Muscle layer of duodenum (tissue), 2 donors: ENCODE results near the gene GPR39.

Experiments
- H3K27ac ChIP-seq: one replicate; pipeline ENCODE4 v1.7.0; 2013; ENCODE audit warnings: mild to moderate bottlenecking, low read length
- H3K27me3 ChIP-seq: one replicate; pipeline ENCODE4 v1.7.0; 2013; ENCODE audit warnings: low read depth, mild to moderate bottlenecking, control low read depth, low read length
- H3K36me3 ChIP-seq, 2 donors: one replicate each; pipeline ENCODE4 v1.7.0; 2013; ENCODE audit warnings: low read length in 2 of 2, control low read depth in 1 of 2, mild to moderate bottlenecking in 1 of 2; ENCODE audit not compliant: insufficient read depth in 2 of 2, control insufficient read depth in 1 of 2
- H3K4me1 ChIP-seq, 2 donors: one replicate each; pipeline ENCODE4 v1.7.0; 2013; ENCODE audit warnings: low read length in 2 of 2, mild to moderate bottlenecking in 2 of 2, control low read depth in 1 of 2, moderate library complexity in 1 of 2; ENCODE audit not compliant: insufficient read depth in 2 of 2, control insufficient read depth in 1 of 2
- H3K4me3 ChIP-seq, 2 donors: one replicate each; pipeline ENCODE4 v1.7.0; 2013; ENCODE audit warnings: low read length in 2 of 2, low read depth in 1 of 2, mild to moderate bottlenecking in 1 of 2
- H3K9me3 ChIP-seq, 2 donors: one replicate each; pipeline ENCODE4 v1.7.0; 2013; ENCODE audit warnings: low read length in 2 of 2, control low read depth in 1 of 2, mild to moderate bottlenecking in 1 of 2; ENCODE audit not compliant: control insufficient read depth in 1 of 2
- donor health status: healthy.

GPR39 gene

DNA sequence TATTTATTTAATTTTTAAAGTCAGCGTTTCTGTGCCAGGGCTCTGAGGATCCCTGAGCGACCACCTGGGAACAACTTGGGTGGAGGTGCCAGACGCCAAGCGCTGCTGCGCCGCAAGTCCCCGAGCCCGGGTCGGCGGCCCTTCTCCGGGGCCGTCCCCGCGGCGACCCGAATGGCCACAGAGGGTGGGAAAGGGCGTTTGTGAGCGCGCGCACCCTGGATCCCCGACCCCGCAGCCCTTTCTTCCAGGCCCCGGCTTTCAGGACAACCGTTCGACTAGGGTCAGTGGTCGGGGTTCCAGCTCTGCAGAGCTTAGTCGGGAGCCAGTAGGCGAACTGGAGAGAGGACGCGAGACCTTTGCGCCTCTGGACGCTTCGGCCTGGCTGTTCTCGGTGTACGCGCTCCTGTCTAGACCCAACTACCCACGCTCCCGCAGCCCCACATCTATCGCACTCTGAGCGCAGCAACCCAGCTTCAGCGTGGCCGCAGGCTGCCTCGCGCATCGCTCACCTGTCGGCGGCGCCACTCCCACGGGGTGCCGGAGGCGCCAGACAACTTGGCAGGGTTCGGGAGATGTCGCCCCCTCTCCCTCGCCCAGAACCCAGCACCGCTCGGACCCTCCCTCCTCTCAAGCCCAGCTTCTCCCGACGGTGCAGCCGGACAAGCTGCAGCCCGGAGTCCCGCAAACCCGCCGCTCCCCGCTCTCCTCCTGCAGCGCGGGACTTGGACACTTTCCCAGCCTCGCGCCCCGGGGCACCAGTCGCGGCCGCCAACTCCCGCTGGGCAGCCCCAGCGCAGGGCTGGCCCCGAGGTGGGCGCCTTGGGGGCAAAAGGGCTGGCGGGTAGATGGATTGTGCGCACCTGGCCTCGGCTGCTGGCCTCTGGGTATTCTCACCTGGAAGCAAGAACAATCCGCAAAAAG, 252.6 kb downstream of the GPR39 start:
- Histone ChIP-seq H3K27ac (no peak overlapping the region), H3K27me3 (peaks cover 13% of the 10 kb centered on the region), H3K9me3 (no peaks in the 10 kb centered on the region), H3K4me3 (peak overlapping the region; percentile 28 to 73), H3K36me3 (no peaks in the 10 kb centered on the region), H3K4me1 (peaks cover 0 to 34% of the 10 kb centered on the region in 2 donors)

DNA sequence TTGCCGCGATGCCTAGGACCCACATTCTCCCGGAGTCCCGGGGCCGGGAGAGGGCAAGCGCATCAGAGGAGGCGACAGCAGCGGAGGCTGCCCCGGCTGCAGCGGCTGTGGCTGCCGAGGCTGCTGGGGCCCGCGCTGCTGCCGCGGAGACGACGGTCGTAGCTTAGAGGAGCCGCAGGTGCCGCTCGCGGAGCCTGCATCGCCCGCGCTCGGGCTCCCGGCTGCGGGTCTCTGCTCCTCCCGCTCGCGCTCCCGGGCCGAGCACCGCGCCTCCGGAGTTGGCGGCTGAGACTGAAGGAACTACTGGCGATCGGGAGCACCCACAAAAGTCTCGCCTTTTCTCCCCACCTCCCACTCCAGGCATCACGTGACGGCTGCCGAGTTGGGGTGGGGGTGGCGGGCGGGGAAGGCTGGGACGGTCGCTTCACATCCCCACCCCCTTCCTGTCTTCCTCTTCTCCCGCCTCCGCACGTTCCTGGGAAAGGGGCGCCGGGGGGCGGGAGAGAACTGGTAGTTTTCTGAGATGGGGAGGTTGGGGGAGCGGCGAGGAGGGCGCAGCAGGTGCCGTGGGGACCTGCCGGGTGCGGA, 253.4 kb downstream of the GPR39 start, which contains the start of gene LYPD1:
Gene LYPD1 (minus strand): TSS at position 298 of the 588 bp plus-strand sequence. CDS start 273 bp downstream, at position 25.
- H3K27ac ChIP-seq = no peak within 1 kb of the TSS
- peaks cover 0 to 34% of the 10 kb centered on the region in 2 donors for H3K4me1 ChIP-seq

DNA sequence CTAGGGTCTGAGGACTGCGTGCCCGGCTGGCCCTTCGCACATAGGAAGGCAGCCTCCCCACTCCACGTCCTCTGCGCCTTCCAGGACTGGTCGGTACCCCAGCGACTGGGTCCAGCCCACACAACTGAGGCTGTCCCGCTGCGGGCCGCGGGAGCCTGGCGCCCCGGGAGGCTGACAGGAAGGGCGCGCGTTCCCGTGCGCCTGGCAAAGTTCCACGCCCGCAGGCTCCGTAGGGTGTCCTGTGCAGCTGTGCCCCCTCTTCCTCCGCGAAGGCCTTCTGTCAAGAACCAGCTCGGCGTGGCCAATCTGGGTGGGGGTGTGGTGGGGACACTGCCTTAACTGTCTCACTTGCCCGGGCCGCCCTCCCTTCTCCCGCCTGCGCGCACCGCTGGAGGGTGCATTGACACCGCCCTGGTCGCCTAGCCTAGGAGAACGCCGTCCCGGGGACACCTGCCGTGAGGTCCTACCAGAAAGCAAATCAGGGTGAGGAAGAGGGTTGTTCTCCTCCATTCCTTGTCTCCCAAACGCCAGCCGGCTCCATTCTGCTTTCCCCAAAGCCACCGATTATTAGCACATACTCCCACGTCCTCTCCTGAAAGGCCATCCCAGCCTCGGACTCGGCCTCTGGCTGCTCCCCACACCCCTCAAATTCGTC, 254.0 kb downstream of the GPR39 start:
- Histone ChIP-seq H3K9me3 (no peaks in the 10 kb centered on the region), H3K4me1 (peaks cover 0 to 34% of the 10 kb centered on the region in 2 donors), H3K36me3 (no peaks in the 10 kb centered on the region), H3K27me3 (peaks cover 13% of the 10 kb centered on the region), H3K27ac (no peak overlapping the region), H3K4me3 (peak overlapping the region; percentile 28 to 73)

More for the DNA sequence above, 253.4 kb downstream of the GPR39 start, which contains the start of gene LYPD1:
- H3K4me3 ChIP-seq = peak within 1 kb of the TSS; percentile 28 to 73
- H3K27me3 ChIP-seq = peaks cover 13% of the 10 kb centered on the region
- no peaks in the 10 kb centered on the region for H3K36me3 ChIP-seq
- H3K9me3 ChIP-seq = no peaks in the 10 kb centered on the region

DNA sequence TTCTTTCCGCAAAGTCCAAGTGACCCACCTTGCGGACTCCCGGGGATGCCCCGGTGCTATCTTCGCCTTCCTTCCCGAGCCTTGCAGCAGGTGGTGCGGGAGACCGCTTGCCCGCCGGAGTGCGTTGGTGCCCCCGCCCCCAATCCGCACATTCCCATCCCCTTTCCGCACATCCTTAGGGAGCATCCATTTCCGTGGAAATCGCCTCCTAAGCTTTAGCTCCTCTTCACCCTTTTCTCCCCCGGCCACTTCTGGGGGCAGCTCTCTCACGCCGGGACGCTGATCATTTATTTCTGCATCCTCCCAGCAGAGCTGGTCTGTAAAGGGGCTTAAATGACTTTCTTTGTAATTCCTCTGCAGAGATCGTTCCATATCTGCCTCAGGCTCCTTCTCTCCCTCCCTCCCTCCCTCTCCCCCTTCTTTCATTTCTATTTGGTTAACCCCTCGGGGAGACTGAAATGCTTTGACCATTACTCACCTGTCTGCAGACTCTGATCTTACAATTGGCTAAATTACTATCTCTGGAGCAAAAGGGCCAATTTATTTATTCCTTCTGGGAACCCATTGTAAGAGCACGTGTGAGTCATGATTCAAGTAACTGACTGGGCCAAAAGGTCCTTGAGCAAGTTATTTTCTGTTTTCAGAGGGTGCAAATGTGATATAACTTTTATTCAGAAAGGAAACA, 254.7 kb downstream of the GPR39 start:
- Histone ChIP-seq H3K9me3 (no peaks in the 10 kb centered on the region), H3K4me3 (peak overlapping the region; percentile 28 to 73), H3K27ac (no peak overlapping the region), H3K4me1 (peaks cover 0 to 34% of the 10 kb centered on the region in 2 donors), H3K36me3 (no peaks in the 10 kb centered on the region), H3K27me3 (peaks cover 13% of the 10 kb centered on the region)

DNA sequence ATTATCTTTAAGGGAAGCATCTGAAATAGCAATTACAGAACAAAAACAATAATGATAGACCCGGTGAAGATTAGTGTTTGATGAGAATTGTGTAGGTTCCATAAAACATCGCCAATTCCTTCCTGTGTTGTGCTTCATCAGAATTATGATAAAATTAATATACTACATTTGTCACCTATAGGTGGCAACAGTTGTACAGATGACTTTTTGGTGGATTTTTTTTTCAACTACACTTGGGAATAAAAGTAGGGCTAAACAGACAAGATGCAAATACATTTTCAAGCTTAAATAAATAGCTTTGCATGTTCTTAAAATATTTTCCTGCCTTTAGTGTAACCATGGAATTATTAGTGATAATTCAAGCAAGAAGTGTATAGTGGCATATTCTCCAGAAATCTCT, 260.4 kb downstream of the GPR39 start:
- Histone ChIP-seq H3K4me1 (no peaks in the 10 kb centered on the region), H3K27me3 (no peaks in the 10 kb centered on the region), H3K4me3 (no peak overlapping the region), H3K36me3 (no peaks in the 10 kb centered on the region), H3K27ac (no peak overlapping the region), H3K9me3 (no peaks in the 10 kb centered on the region)

DNA sequence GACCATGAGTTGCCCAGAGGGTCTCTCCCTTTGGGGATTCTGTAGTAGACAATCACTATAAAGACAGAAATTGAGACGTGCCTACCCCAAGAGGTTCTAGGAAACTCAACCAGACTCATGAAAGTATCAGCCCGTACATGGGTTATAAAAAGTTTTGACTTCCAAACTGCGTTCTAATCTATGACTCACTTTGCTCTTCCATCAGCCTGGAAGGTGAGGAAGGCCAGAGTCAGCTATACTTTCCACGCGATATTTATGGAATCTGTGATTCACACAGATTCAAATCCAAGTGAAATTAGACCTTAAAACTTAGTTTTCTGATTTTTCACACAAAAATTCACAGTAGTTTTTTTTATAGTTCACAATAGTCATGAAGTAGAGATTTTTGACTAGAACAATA, 261.1 kb downstream of the GPR39 start:
- no peak overlapping the region for H3K27ac ChIP-seq
- H3K27me3 ChIP-seq = no peaks in the 10 kb centered on the region
- H3K4me1 ChIP-seq = no peaks in the 10 kb centered on the region
- H3K9me3 ChIP-seq = no peaks in the 10 kb centered on the region
- no peaks in the 10 kb centered on the region for H3K36me3 ChIP-seq
- no peak overlapping the region for H3K4me3 ChIP-seq

DNA sequence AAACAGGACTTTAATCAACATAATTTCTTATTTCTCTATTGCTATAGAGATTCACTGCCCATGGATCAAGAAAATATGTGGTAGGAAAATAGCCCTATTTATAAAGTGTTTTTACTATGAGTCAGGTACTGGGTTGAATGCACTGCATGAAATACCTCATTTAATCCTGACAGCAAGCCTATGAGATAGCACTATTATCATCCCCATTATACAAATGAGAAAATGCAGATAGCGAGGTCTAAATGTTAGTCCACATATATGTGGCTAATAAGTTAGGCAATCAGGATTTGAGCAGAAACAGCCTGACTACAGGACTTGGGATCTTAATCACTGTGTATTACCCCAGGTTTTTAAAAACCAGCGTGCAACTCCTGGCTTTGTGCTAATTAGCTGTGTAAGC, 261.9 kb downstream of the GPR39 start:
- no peaks in the 10 kb centered on the region for H3K4me1 ChIP-seq
- no peak overlapping the region for H3K27ac ChIP-seq
- H3K4me3 ChIP-seq = no peak overlapping the region
- no peaks in the 10 kb centered on the region for H3K27me3 ChIP-seq
- no peaks in the 10 kb centered on the region for H3K36me3 ChIP-seq
- no peaks in the 10 kb centered on the region for H3K9me3 ChIP-seq

DNA sequence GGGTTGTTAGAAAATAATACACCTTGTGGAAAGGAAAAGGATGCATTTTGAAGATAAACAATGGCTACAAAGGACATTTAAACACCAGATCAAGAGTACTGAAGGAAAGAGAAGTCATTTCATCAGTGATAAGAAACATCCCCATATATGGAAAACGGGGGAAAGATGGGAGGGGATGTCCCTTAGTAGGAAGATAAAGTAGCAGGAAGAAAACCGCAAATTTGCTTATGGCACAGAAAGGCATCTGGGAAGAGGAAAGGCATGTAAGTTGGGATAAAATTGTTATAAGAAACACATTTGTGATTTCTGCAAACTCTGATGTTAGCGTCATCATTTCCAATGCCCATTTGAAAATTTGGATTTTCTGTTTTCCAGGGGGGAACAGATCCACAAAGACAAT, 263.9 kb downstream of the GPR39 start:
- no peaks in the 10 kb centered on the region for H3K36me3 ChIP-seq
- H3K4me3 ChIP-seq = no peak overlapping the region
- H3K4me1 ChIP-seq = no peaks in the 10 kb centered on the region
- no peaks in the 10 kb centered on the region for H3K9me3 ChIP-seq
- H3K27ac ChIP-seq = no peak overlapping the region
- H3K27me3 ChIP-seq = no peaks in the 10 kb centered on the region

DNA sequence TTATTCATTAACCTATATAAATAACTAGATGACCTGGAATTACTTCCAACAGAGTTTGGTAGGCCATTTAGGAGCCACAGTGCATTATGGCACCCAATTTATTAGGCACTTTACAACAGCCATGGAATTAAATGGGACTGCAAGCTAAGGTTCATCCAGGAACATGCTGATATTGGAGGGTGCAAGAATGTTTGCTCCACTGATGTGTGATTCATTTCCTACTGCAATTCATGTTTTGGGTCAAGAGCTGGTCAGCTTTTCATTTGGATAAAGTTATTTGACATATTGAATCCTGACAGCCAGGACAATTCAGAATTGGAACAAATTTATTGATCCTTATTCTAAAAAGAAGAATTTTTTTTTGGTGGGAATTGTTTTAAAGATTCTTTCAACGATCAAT, 265.2 kb downstream of the GPR39 start:
- Histone ChIP-seq H3K27me3 (no peaks in the 10 kb centered on the region), H3K4me1 (no peaks in the 10 kb centered on the region), H3K4me3 (no peak overlapping the region), H3K9me3 (no peaks in the 10 kb centered on the region), H3K27ac (no peak overlapping the region), H3K36me3 (no peaks in the 10 kb centered on the region)

DNA sequence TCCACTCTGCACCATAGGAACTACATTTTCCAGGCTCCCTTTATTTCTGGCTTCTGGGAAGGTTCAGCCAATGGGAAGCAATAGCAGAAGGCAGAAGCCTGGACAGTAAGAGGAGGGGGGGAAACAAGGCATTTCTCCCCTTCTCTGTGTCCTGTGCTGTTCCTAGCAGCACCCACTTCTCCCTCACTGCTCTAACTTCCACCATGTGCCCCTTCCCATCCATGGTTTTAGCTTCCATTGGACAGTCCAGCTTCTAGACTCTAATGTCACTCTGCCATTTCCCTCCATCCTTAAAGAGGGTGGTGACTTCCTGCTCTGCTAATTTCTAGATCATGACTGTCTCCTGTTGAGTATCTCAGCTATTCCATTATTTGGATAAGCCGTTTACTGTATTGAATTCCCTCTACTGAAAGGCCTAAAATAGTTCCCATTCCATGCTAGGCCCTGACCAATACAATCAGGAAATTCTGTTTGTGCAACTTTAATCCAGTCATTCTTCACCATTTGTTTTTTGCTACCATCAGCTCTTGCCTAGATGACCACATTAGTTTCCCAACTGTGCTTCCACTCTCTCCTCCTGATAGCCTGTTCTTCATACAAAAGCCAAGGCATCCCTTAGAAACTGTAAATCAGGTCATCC, 274.2 kb downstream of the GPR39 start:
- no peaks in the 10 kb centered on the region for H3K9me3 ChIP-seq
- H3K36me3 ChIP-seq = no peaks in the 10 kb centered on the region
- H3K27me3 ChIP-seq = no peaks in the 10 kb centered on the region
- H3K4me1 ChIP-seq = no peaks in the 10 kb centered on the region
- H3K27ac ChIP-seq = no peak overlapping the region
- no peak overlapping the region for H3K4me3 ChIP-seq
